ENCODE data around the gene SCN10A.

DNA sequence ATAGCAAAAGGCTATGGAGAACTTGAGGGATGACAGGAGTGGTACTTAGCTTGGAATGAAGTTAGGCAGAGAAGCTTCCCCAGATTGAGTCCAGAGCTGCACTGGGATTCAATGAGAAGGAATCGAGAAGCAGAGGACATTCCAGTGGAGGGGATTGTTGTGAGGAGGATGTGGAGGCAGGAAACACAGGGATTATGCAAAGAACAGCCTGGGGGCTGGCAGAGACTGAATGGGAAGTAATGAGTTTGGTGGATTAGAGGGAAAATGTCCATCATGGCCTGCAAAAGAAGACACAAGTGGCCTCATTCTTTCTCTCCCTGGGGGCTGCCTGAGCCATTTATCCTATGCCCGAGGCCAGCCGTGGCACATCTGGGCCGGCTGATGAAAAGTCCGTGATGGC, 20.5 kb upstream of the SCN10A start:
- TF ChIP-seq, protein P1, sequence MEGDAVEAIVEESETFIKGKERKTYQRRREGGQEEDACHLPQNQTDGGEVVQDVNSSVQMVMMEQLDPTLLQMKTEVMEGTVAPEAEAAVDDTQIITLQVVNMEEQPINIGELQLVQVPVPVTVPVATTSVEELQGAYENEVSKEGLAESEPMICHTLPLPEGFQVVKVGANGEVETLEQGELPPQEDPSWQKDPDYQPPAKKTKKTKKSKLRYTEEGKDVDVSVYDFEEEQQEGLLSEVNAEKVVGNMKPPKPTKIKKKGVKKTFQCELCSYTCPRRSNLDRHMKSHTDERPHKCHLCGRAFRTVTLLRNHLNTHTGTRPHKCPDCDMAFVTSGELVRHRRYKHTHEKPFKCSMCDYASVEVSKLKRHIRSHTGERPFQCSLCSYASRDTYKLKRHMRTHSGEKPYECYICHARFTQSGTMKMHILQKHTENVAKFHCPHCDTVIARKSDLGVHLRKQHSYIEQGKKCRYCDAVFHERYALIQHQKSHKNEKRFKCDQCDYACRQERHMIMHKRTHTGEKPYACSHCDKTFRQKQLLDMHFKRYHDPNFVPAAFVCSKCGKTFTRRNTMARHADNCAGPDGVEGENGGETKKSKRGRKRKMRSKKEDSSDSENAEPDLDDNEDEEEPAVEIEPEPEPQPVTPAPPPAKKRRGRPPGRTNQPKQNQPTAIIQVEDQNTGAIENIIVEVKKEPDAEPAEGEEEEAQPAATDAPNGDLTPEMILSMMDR (IDR thresholded peaks at IDR 0.05), result no peak
- TF ChIP-seq POLR2A (IDR thresholded peaks at IDR 0.05), result no peak

Measured in body of pancreas (tissue), 4 donors.